Measurements from ENCODE around the gene ALDOA.
"Not testable (repeated sequence)": the region's sequence is repeated elsewhere in the genome, so short reads cannot be mapped to it uniquely, and the experiment has no call there.

Gene ALDOA

GRCh38 chr16:30030011-30030685 is 35.4 kb upstream of the ALDOA start:
- ATAC-seq (replicated peaks) = no peak
- no peak for DNase-seq
- Mint-ChIP-seq H3K27me3 (peaks cover 74 to 85% of the 10 kb centered on the region in 2 donors), H3K9me3 (no peaks in the 10 kb centered on the region), H3K4me3 (peak overlapping the region; percentile 43 to 64), H3K36me3 (no peaks in the 10 kb centered on the region), H3K27ac (no peak overlapping the region), H3K4me1 (peaks cover 13% of the 10 kb centered on the region in 2 donors)

GRCh38 chr16:30030841-30031413 is 34.6 kb upstream of the ALDOA start, which contains the start of gene TLCD3B:
Gene TLCD3B, minus strand, starts transcription at chr16:30031271. Its CDS starts 744 bp downstream, at chr16:30030527.
- no peak for ATAC-seq (replicated peaks)
- DNase-seq = no peak
- H3K4me1 Mint-ChIP-seq = peaks cover 12 to 13% of the 10 kb centered on the region in 2 donors
- no peak within 1 kb of the TSS for H3K27ac Mint-ChIP-seq
- no peaks in the 10 kb centered on the region for H3K9me3 Mint-ChIP-seq
- H3K4me3 Mint-ChIP-seq = peak within 1 kb of the TSS; percentile 43 to 65
- H3K27me3 Mint-ChIP-seq = peaks cover 72 to 83% of the 10 kb centered on the region in 2 donors
- H3K36me3 Mint-ChIP-seq = no peaks in the 10 kb centered on the region

- Mint-ChIP-seq H3K36me3 (no peaks in the 10 kb centered on the region), H3K27me3 (peaks cover 70 to 78% of the 10 kb centered on the region in 2 donors), H3K27ac (no peak overlapping the region), H3K9me3 (no peaks in the 10 kb centered on the region), H3K4me3 (no peak overlapping the region), H3K4me1 (peaks cover 12 to 13% of the 10 kb centered on the region in 2 donors)
- DNase-seq (no peak), ATAC-seq (replicated peaks) (no peak)
These were observed 34.1 kb upstream of the ALDOA start for GRCh38 chr16:30031477-30031918.

GRCh38 chr16:30032083-30032819 is 33.3 kb upstream of the ALDOA start:
- Mint-ChIP-seq H3K4me3 (peak overlapping the region in 1 of 2 donors; percentile 65), H3K36me3 (no peaks in the 10 kb centered on the region), H3K9me3 (no peaks in the 10 kb centered on the region), H3K4me1 (peaks cover 12 to 13% of the 10 kb centered on the region in 2 donors), H3K27ac (no peak overlapping the region), H3K27me3 (peaks cover 63 to 70% of the 10 kb centered on the region in 2 donors)
- DNase-seq (peak; percentile 52), ATAC-seq (replicated peaks) (peak; percentile 57 to 58)

GRCh38 chr16:30033270-30033669 is 32.3 kb upstream of the ALDOA start:
- Mint-ChIP-seq H3K9me3 (no peaks in the 10 kb centered on the region), H3K27ac (no peak overlapping the region), H3K4me1 (peaks cover 12 to 13% of the 10 kb centered on the region in 2 donors), H3K36me3 (no peaks in the 10 kb centered on the region), H3K27me3 (peaks cover 52 to 60% of the 10 kb centered on the region in 2 donors), H3K4me3 (no peak overlapping the region)
- DNase-seq (peak; percentile 41), ATAC-seq (replicated peaks) (peak; percentile 63 to 75)

GRCh38 chr16:30040221-30040620 is 25.3 kb upstream of the ALDOA start:
- H3K4me3 Mint-ChIP-seq = no peak overlapping the region
- peaks cover 2 to 6% of the 10 kb centered on the region in 2 donors for H3K4me1 Mint-ChIP-seq
- no peaks in the 10 kb centered on the region for H3K36me3 Mint-ChIP-seq
- H3K27ac Mint-ChIP-seq = no peak overlapping the region
- peaks cover 3 to 6% of the 10 kb centered on the region in 2 donors for H3K27me3 Mint-ChIP-seq
- no peaks in the 10 kb centered on the region for H3K9me3 Mint-ChIP-seq
- DNase-seq (no peak), ATAC-seq (replicated peaks) (peak; percentile 68 to 89)

GRCh38 chr16:30040690-30041089 is 24.9 kb upstream of the ALDOA start:
- ATAC-seq (replicated peaks); H3K27ac Mint-ChIP-seq; H3K36me3 Mint-ChIP-seq; H3K4me1 Mint-ChIP-seq; DNase-seq; H3K27me3 Mint-ChIP-seq; H3K4me3 Mint-ChIP-seq; H3K9me3 Mint-ChIP-seq: not testable (repeated sequence)

GRCh38 chr16:30041841-30042240 is 23.7 kb upstream of the ALDOA start:
- no peak overlapping the region for H3K4me3 Mint-ChIP-seq
- peaks cover 0 to 5% of the 10 kb centered on the region in 2 donors for H3K27me3 Mint-ChIP-seq
- H3K9me3 Mint-ChIP-seq = no peaks in the 10 kb centered on the region
- no peak for ATAC-seq (replicated peaks)
- peaks cover 2 to 6% of the 10 kb centered on the region in 2 donors for H3K4me1 Mint-ChIP-seq
- DNase-seq = no peak
- H3K36me3 Mint-ChIP-seq = no peaks in the 10 kb centered on the region
- no peak overlapping the region for H3K27ac Mint-ChIP-seq

GRCh38 chr16:30046178-30046577 is 19.4 kb upstream of the ALDOA start:
- Mint-ChIP-seq H3K4me1 (no peaks in the 10 kb centered on the region), H3K27me3 (peaks cover 0 to 5% of the 10 kb centered on the region in 2 donors), H3K27ac (no peak overlapping the region), H3K9me3 (no peaks in the 10 kb centered on the region), H3K36me3 (no peaks in the 10 kb centered on the region), H3K4me3 (no peak overlapping the region)
- DNase-seq = no peak
- ATAC-seq (replicated peaks) = no peak

GRCh38 chr16:30046588-30046987 is 19.0 kb upstream of the ALDOA start:
- Mint-ChIP-seq H3K4me1 (peaks cover 0 to 1% of the 10 kb centered on the region in 2 donors), H3K36me3 (no peaks in the 10 kb centered on the region), H3K9me3 (no peaks in the 10 kb centered on the region), H3K27me3 (peaks cover 0 to 5% of the 10 kb centered on the region in 2 donors), H3K4me3 (no peak overlapping the region), H3K27ac (no peak overlapping the region)
- ATAC-seq (replicated peaks) = no peak
- DNase-seq = no peak

- Mint-ChIP-seq H3K27ac (no peak overlapping the region), H3K27me3 (peaks cover 0 to 5% of the 10 kb centered on the region in 2 donors), H3K36me3 (no peaks in the 10 kb centered on the region), H3K9me3 (no peaks in the 10 kb centered on the region), H3K4me1 (peaks cover 17 to 20% of the 10 kb centered on the region in 2 donors), H3K4me3 (no peak overlapping the region)
- no peak for DNase-seq
- ATAC-seq (replicated peaks) = no peak
These were observed 15.7 kb upstream of the ALDOA start for GRCh38 chr16:30049871-30050270.

- Mint-ChIP-seq H3K27me3 (no peaks in the 10 kb centered on the region), H3K27ac (peak overlapping the region; percentile 25), H3K4me1 (peaks cover 20 to 26% of the 10 kb centered on the region in 2 donors), H3K9me3 (no peaks in the 10 kb centered on the region), H3K36me3 (no peaks in the 10 kb centered on the region), H3K4me3 (peak overlapping the region in 1 of 2 donors; percentile 74)
- ATAC-seq (replicated peaks) (no peak), DNase-seq (no peak)
These were observed 14.0 kb upstream of the ALDOA start for GRCh38 chr16:30051518-30051917.

- Mint-ChIP-seq H3K27ac (peak overlapping the region; percentile 92), H3K9me3 (no peaks in the 10 kb centered on the region), H3K4me3 (peak overlapping the region; percentile 86 to 93), H3K36me3 (no peaks in the 10 kb centered on the region), H3K4me1 (peaks cover 20 to 26% of the 10 kb centered on the region in 2 donors), H3K27me3 (no peaks in the 10 kb centered on the region)
- DNase-seq = peak; percentile 90
- ATAC-seq (replicated peaks) = peak; percentile 86 to 89
These were observed 12.7 kb upstream of the ALDOA start for GRCh38 chr16:30052671-30053372.
